A549 treated with CpdA at 1 μM for 4 hours (cell line): ENCODE results near the gene CRYL1. TPM values are rescaled to one million over a fixed set of nuclear protein-coding genes. Genes with fewer than 3 reads are reported as not detected.

ENCODE experiments used
- total RNA-seq: library from RNA; stranded (reverse); fragments of 200-300 nt; extraction: Qiagen RNA extraction; gene quantifications from 5 replicates; pipeline ENCODE4 v1.2.3, GENCODE V29; 2022; ENCODE audit warnings: low read depth

CRYL1 gene
- 5.4 to 6.5 TPM (median 6.0 TPM) in 5 replicates for total RNA-seq

GRCh38 chr13:20525601-20526544, at the start of gene CRYL1:
CRYL1 (minus strand) TSS chr13:20525857; CDS start chr13:20525794, 63 bp downstream.

GRCh38 chr13:20566898-20567874, 41.5 kb upstream of the CRYL1 start, which contains the start of gene IFT88:
IFT88 (plus strand) TSS chr13:20567157; CDS start chr13:20574386, 7,229 bp downstream.

Other genes with a start within 250 kb of the CRYL1 start
- 9.4 to 12.5 TPM (median 9.5 TPM) in 5 replicates for gene IFT88, start 41.3 kb upstream of the CRYL1 start, total RNA-seq
- 0.98 to 1.4 TPM (median 1.1 TPM) in 5 replicates for gene IL17D, start 177.8 kb upstream of the CRYL1 start, total RNA-seq
- 4.4 to 5.3 TPM (median 4.9 TPM) in 5 replicates for gene EEF1AKMT1, start 248.1 kb upstream of the CRYL1 start, total RNA-seq